Smooth muscle cell (in vitro differentiated cells): Measurements from ENCODE around the gene ERCC4. TPM values are rescaled to one million over a fixed set of nuclear protein-coding genes. Genes with fewer than 3 reads are reported as not detected.

ENCODE experiments used
- DNase-seq: peaks from one replicate; lab custom pipeline; 2025; ENCODE audit not compliant: unreplicated experiment; lab: John Stamatoyannopoulos, UW
- H2AFZ ChIP-seq: fragments of 200-600 bp; sonication (generic); 2 replicates; pipeline ENCODE4 v1.6.0; 2016; ENCODE audit warnings: antibody characterized with exemption, low read depth, mild to moderate bottlenecking
- H3F3A ChIP-seq: fragments of 200-600 bp; sonication (generic); 2 replicates; pipeline ENCODE4 v1.6.0; 2017; ENCODE audit warnings: antibody characterized with exemption, low read depth
- H3K27ac ChIP-seq: fragments of 200-600 bp; sonication (generic); 2 replicates; pipeline ENCODE4 v1.5.1; 2016; ENCODE audit warnings: low read depth, mild to moderate bottlenecking
- H3K27me3 ChIP-seq: fragments of 200-600 bp; sonication (generic); 2 replicates; pipeline ENCODE4 v1.6.1; 2016; ENCODE audit warnings: low read depth, mild to moderate bottlenecking
- H3K36me3 ChIP-seq: fragments of 200-600 bp; sonication (generic); 2 replicates; pipeline ENCODE4 v1.5.1; 2016; ENCODE audit warnings: low read depth
- H3K4me1 ChIP-seq: fragments of 200-600 bp; sonication (generic); 2 replicates; pipeline ENCODE4 v1.5.1; 2016; ENCODE audit warnings: low read depth
- H3K4me2 ChIP-seq: fragments of 200-600 bp; sonication (generic); 2 replicates; pipeline ENCODE4 v1.6.0; 2016; ENCODE audit warnings: mild to moderate bottlenecking
- H3K4me3 ChIP-seq: fragments of 200-600 bp; sonication (generic); 2 replicates; pipeline ENCODE4 v1.5.1; 2016; ENCODE audit warnings: mild to moderate bottlenecking
- H3K79me2 ChIP-seq: fragments of 200-600 bp; sonication (generic); 2 replicates; pipeline ENCODE4 v1.6.0; 2016; ENCODE audit warnings: low read depth, mild to moderate bottlenecking
- H3K9ac ChIP-seq: fragments of 200-600 bp; sonication (generic); 2 replicates; pipeline ENCODE4 v1.6.0; 2016; ENCODE audit warnings: low read depth
- H3K9me3 ChIP-seq: fragments of 200-600 bp; sonication (generic); replicated peaks from 2 replicates; pipeline ENCODE4 v1.5.1; 2016; ENCODE audit warnings: low read depth
- H4K20me1 ChIP-seq: fragments of 200-600 bp; sonication (generic); 2 replicates; pipeline ENCODE4 v1.6.0; 2016; ENCODE audit warnings: low read depth
- CTCF ChIP-seq: fragments of 200-600 bp; sonication (generic); IDR thresholded peaks from 2 replicates; pipeline ENCODE4 v1.5.1; 2017; ENCODE audit warnings: borderline replicate concordance, mild to moderate bottlenecking, antibody characterized with exemption; ENCODE audit not compliant: insufficient read depth, poor library complexity, severe bottlenecking
- WGBS: methylation state at CpG from one replicate; pipeline ENCODE4 v1.1.7; 2016; ENCODE audit warnings: low lambda C conversion rate; 5-methylcytosine and 5-hydroxymethylcytosine counted together
- polyA plus RNA-seq: library from polyadenylated mRNA; unstranded; fragments of >200 nt; fragmentation: Nextera tagmentation; extraction: Ambion mirVana; gene quantifications from 2 replicates; pipeline ENCODE4 v1.2.1, GENCODE V29; 2016
- total RNA-seq: library from RNA; depleted of rRNA; stranded (reverse); fragments of >200 nt; gene quantifications from 2 replicates; pipeline ENCODE4 v1.2.3, GENCODE V29; 2014

ERCC4 gene
- total and polyA plus RNA-seq, 2 experiments from 2014 or later = 10.3 to 17.4 TPM

GRCh38 chr16:13996778-13997288, 76.9 kb downstream of the ERCC4 start:
- TF ChIP-seq CTCF = no peak
- Histone ChIP-seq H3K27ac (no peak overlapping the region), H4K20me1 (no peaks in the 10 kb centered on the region), H3K4me3 (no peak overlapping the region), H3K4me1 (no peaks in the 10 kb centered on the region), H3K9me3 (no peaks in the 10 kb centered on the region), H3K79me2 (no peaks in the 10 kb centered on the region), H3K9ac (no peak overlapping the region), H2AFZ (no peak overlapping the region), H3K27me3 (no peaks in the 10 kb centered on the region), H3K36me3 (no peaks in the 10 kb centered on the region), H3K4me2 (no peak overlapping the region), H3F3A (peaks cover 4% of the 10 kb centered on the region)
- 91% methylated on average over 11 of the region's 11 CpGs for WGBS
- no peak for DNase-seq

GRCh38 chr16:13997526-13997925, 77.6 kb downstream of the ERCC4 start:
- peaks cover 3% of the 10 kb centered on the region for H3K4me1 ChIP-seq
- TF ChIP-seq CTCF = no peak
- WGBS = 82% methylated on average over 4 of the region's 4 CpGs
- no peak overlapping the region for H2AFZ ChIP-seq
- no peak for DNase-seq
- H4K20me1 ChIP-seq = no peaks in the 10 kb centered on the region
- H3K36me3 ChIP-seq = no peaks in the 10 kb centered on the region
- H3K27me3 ChIP-seq = no peaks in the 10 kb centered on the region
- H3K9ac ChIP-seq = no peak overlapping the region
- H3F3A ChIP-seq = peaks cover 5% of the 10 kb centered on the region
- no peaks in the 10 kb centered on the region for H3K79me2 ChIP-seq
- no peaks in the 10 kb centered on the region for H3K9me3 ChIP-seq
- no peak overlapping the region for H3K4me2 ChIP-seq
- no peak overlapping the region for H3K27ac ChIP-seq
- no peak overlapping the region for H3K4me3 ChIP-seq

- no peak overlapping the region for H3K4me3 ChIP-seq
- DNase-seq = no peak
- no peak overlapping the region for H3K9ac ChIP-seq
- no peaks in the 10 kb centered on the region for H3K27me3 ChIP-seq
- 87% methylated on average over 5 of the region's 5 CpGs for WGBS
- no peaks in the 10 kb centered on the region for H3K9me3 ChIP-seq
- no peaks in the 10 kb centered on the region for H4K20me1 ChIP-seq
- no peak overlapping the region for H2AFZ ChIP-seq
- H3K36me3 ChIP-seq = no peaks in the 10 kb centered on the region
- TF ChIP-seq CTCF = no peak
- no peak overlapping the region for H3K4me2 ChIP-seq
- peaks cover 9% of the 10 kb centered on the region for H3F3A ChIP-seq
- H3K4me1 ChIP-seq = peaks cover 7% of the 10 kb centered on the region
- no peaks in the 10 kb centered on the region for H3K79me2 ChIP-seq
- H3K27ac ChIP-seq = no peak overlapping the region
These were observed 78.0 kb downstream of the ERCC4 start for GRCh38 chr16:13997933-13998332.
